ENCODE data around the gene SCN4A. TPM values are rescaled to one million over a fixed set of nuclear protein-coding genes. Genes with fewer than 3 reads are reported as not detected.

The SCN4A gene
- total and polyA plus RNA-seq, 8 donors, result 0.04 to 1.7 (median 0.29) TPM

GRCh38 chr17:63976702-63977101 lies 4.0 kb upstream of the SCN4A start:
- TF ChIP-seq CTCF (IDR thresholded peaks at IDR 0.05), result no peak
- Histone ChIP-seq H3K27me3 (no peaks in the 10 kb centered on the region), H3K4me1 (no peaks in the 10 kb centered on the region), H3K9me3 (no peaks in the 10 kb centered on the region), H3K27ac (no peak overlapping the region), H3K36me3 (no peaks in the 10 kb centered on the region), H3K4me3 (no peak overlapping the region)
- 65 to 74% methylated on average over 3 of the region's 3 CpGs for WGBS, 2 donors
- ATAC-seq, result no peak
- no peak for DNase-seq
- FAIRE-seq, result no peak
- intact Hi-C loops (cut with DNase I), result no loop called here

- no peak overlapping the region for H3K4me3 ChIP-seq
- FAIRE-seq, result no peak
Observed at GRCh38 chr17:63975541-63976092, 2.9 kb upstream of the SCN4A start.

GRCh38 chr17:63974594-63975192 lies 2.0 kb upstream of the SCN4A start:
- 69 to 77% methylated on average over 10 of the region's 10 CpGs for WGBS, 2 donors
- intact Hi-C loops (cut with DNase I), result no loop called here

More at GRCh38 chr17:63975541-63976092, 2.9 kb upstream of the SCN4A start:
- Histone ChIP-seq H3K27me3 (no peaks in the 10 kb centered on the region), H3K4me1 (no peaks in the 10 kb centered on the region), H3K9me3 (no peaks in the 10 kb centered on the region), H3K27ac (no peak overlapping the region), H3K36me3 (no peaks in the 10 kb centered on the region)
- 48 to 63% methylated on average over 2 of the region's 2 CpGs for WGBS, 2 donors
- intact Hi-C loops (cut with DNase I), result no loop called here
- DNase-seq (no peak), ATAC-seq (no peak)
- no peak for TF ChIP-seq CTCF (IDR thresholded peaks at IDR 0.05)

GRCh38 chr17:63973930-63974593 lies 1.3 kb upstream of the SCN4A start:
- WGBS, 2 donors, result 59 to 74% methylated on average over 11 to 12 of the region's 12 CpGs
- intact Hi-C loops (cut with DNase I), result no loop called here
- no peaks in the 10 kb centered on the region for H3K4me1 ChIP-seq
- H3K27ac ChIP-seq, result no peak overlapping the region
- ATAC-seq (peak in 1 of 4 donors; percentile 38), FAIRE-seq (no peak), DNase-seq (no peak)
- no peak overlapping the region for H3K4me3 ChIP-seq
- H3K36me3 ChIP-seq, result no peaks in the 10 kb centered on the region
- no peaks in the 10 kb centered on the region for H3K27me3 ChIP-seq
- no peak for TF ChIP-seq CTCF (IDR thresholded peaks at IDR 0.05)
- no peaks in the 10 kb centered on the region for H3K9me3 ChIP-seq

More at GRCh38 chr17:63974594-63975192, 2.0 kb upstream of the SCN4A start:
- no peaks in the 10 kb centered on the region for H3K27me3 ChIP-seq
- FAIRE-seq (no peak), ATAC-seq (no peak), DNase-seq (no peak)
- TF ChIP-seq CTCF (IDR thresholded peaks at IDR 0.05), result no peak
- no peak overlapping the region for H3K27ac ChIP-seq
- H3K4me3 ChIP-seq, result no peak overlapping the region
- no peaks in the 10 kb centered on the region for H3K36me3 ChIP-seq
- H3K4me1 ChIP-seq, result no peaks in the 10 kb centered on the region
- H3K9me3 ChIP-seq, result no peaks in the 10 kb centered on the region

- Histone ChIP-seq H3K27me3 (no peaks in the 10 kb centered on the region), H3K36me3 (no peaks in the 10 kb centered on the region), H3K4me3 (no peak overlapping the region), H3K27ac (no peak overlapping the region), H3K9me3 (no peaks in the 10 kb centered on the region), H3K4me1 (no peaks in the 10 kb centered on the region)
- no peak for TF ChIP-seq CTCF (IDR thresholded peaks at IDR 0.05)
- no peak for ATAC-seq
- FAIRE-seq, result no peak
- intact Hi-C loops (cut with DNase I), result no loop called here
- 78 to 96% methylated on average over 6 of the region's 6 CpGs for WGBS, 2 donors
- DNase-seq, result no peak
Observed at GRCh38 chr17:63973247-63973646, 529 bp upstream of the SCN4A start.

Measured in pancreas (tissue), 10 donors.